ENCODE data around the gene ADAMTS8.

Gene ADAMTS8

DNA sequence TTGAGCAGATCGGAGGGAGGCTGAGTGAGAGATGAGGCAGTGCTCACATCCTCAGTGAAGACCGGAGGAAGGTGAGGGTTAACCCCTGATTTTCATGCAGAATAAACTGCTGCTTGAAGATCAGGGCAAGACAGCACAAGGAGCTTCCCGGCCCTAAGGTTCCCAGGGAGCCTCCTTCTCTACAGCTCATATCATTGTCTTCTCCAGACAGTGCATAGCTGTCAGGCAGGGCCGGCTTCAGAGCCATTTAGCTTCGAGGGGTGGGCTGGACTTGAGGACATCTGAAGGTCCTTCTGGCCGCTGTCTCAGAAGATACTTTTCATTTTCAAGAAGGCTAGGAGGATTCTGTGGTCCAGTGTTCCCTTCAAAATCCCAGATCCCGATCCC is 7.2 kb downstream of the ADAMTS8 start:
- no peak overlapping the region for H2BK5ac ChIP-seq (ENCODE audit: low read length)
- WGBS, 2 donors (ENCODE audit: extremely low coverage in 2 of 2, insufficient read length in 2 of 2, insufficient replicate concordance in 1 of 2): no CpG with 5 or more reads among the region's 7 CpGs
- H3K9ac ChIP-seq (ENCODE audit: low read depth, low read length, poor library complexity): no peak overlapping the region
- no peak overlapping the region for H2BK12ac ChIP-seq (ENCODE audit: low read length)
- H3K27me3 ChIP-seq (ENCODE audit: control insufficient read depth in 3 of 3, insufficient read depth in 3 of 3, low read depth in 1 of 3, low read length in 3 of 3): peaks cover 0 to 78% (median 5%) of the 10 kb centered on the region in 3 experiments
- no peak overlapping the region for H2BK120ac ChIP-seq (ENCODE audit: low read depth, low read length)
- H3K79me1 ChIP-seq (ENCODE audit: low read depth, low read length): no peaks in the 10 kb centered on the region
- H3K14ac ChIP-seq (ENCODE audit: low read length): no peak overlapping the region
- no peak overlapping the region for H4K91ac ChIP-seq (ENCODE audit: low read depth, low read length, poor library complexity)
- no peak overlapping the region for H3K4ac ChIP-seq (ENCODE audit: low read length)
- H3K4me3 ChIP-seq (ENCODE audit: low read length in 2 of 2): no peak overlapping the region
- H3K18ac ChIP-seq (ENCODE audit: low read length): no peak overlapping the region
- H3K9me3 ChIP-seq (replicated peaks in 1 of 2; ENCODE audit: control insufficient read depth in 2 of 2, insufficient read depth in 1 of 2, low read depth in 1 of 2, low read length in 2 of 2): no peaks in the 10 kb centered on the region
- no peak overlapping the region for H2AFZ ChIP-seq (ENCODE audit: low read length)
- no peak overlapping the region for H4K8ac ChIP-seq (ENCODE audit: low read depth, low read length)
- H3K4me1 ChIP-seq (ENCODE audit: control insufficient read depth in 2 of 2, insufficient read depth in 1 of 2, low read depth in 1 of 2, low read length in 2 of 2): peaks cover 2 to 8% of the 10 kb centered on the region in 2 donors
- H2AK5ac ChIP-seq (ENCODE audit: low read depth, low read length): no peak overlapping the region
- DNase-seq (ENCODE audit: low spot score): no peak
- H2BK15ac ChIP-seq (ENCODE audit: low read length): no peak overlapping the region
- H3K23ac ChIP-seq (ENCODE audit: low read depth, low read length, poor library complexity): no peak overlapping the region
- H3K36me3 ChIP-seq (replicated peaks in 1 of 2; ENCODE audit: control insufficient read depth in 2 of 2, insufficient read depth in 2 of 2, low read length in 2 of 2): no peaks in the 10 kb centered on the region
- no peak overlapping the region for H3K4me2 ChIP-seq (ENCODE audit: insufficient read depth, low read length, poor library complexity, severe bottlenecking)
- H3K27ac ChIP-seq (replicated peaks; ENCODE audit: low read length): no peak overlapping the region

- H3K4me3 ChIP-seq (ENCODE audit: low read length in 2 of 2): no peak overlapping the region
- H3K4ac ChIP-seq (ENCODE audit: low read length): no peak overlapping the region
- no peak overlapping the region for H3K9ac ChIP-seq (ENCODE audit: low read depth, low read length, poor library complexity)
- H3K4me1 ChIP-seq (ENCODE audit: control insufficient read depth in 2 of 2, insufficient read depth in 1 of 2, low read depth in 1 of 2, low read length in 2 of 2): peaks cover 2 to 11% of the 10 kb centered on the region in 2 donors
- no peak overlapping the region for H2AFZ ChIP-seq (ENCODE audit: low read length)
- H3K23ac ChIP-seq (ENCODE audit: low read depth, low read length, poor library complexity): no peak overlapping the region
- H2AK5ac ChIP-seq (ENCODE audit: low read depth, low read length): no peak overlapping the region
- no peaks in the 10 kb centered on the region for H3K36me3 ChIP-seq (replicated peaks in 1 of 2; ENCODE audit: control insufficient read depth in 2 of 2, insufficient read depth in 2 of 2, low read length in 2 of 2)
- H2BK15ac ChIP-seq (ENCODE audit: low read length): no peak overlapping the region
- no peak overlapping the region for H3K18ac ChIP-seq (ENCODE audit: low read length)
- H3K27ac ChIP-seq (replicated peaks; ENCODE audit: low read length): no peak overlapping the region
- H3K4me2 ChIP-seq (ENCODE audit: insufficient read depth, low read length, poor library complexity, severe bottlenecking): no peak overlapping the region
- no peak overlapping the region for H4K8ac ChIP-seq (ENCODE audit: low read depth, low read length)
- no peaks in the 10 kb centered on the region for H3K79me1 ChIP-seq (ENCODE audit: low read depth, low read length)
- DNase-seq (ENCODE audit: low spot score): no peak
- no peak overlapping the region for H2BK5ac ChIP-seq (ENCODE audit: low read length)
- H3K27me3 ChIP-seq (ENCODE audit: control insufficient read depth in 3 of 3, insufficient read depth in 3 of 3, low read depth in 1 of 3, low read length in 3 of 3): peaks cover 0 to 78% (median 0%) of the 10 kb centered on the region in 3 experiments
- no CpG with 5 or more reads among the region's 14 CpGs for whole genome bisulfite sequencing, 2 donors (ENCODE audit: extremely low coverage in 2 of 2, insufficient read length in 2 of 2, insufficient replicate concordance in 1 of 2)
- no peak overlapping the region for H4K91ac ChIP-seq (ENCODE audit: low read depth, low read length, poor library complexity)
- no peaks in the 10 kb centered on the region for H3K9me3 ChIP-seq (replicated peaks in 1 of 2; ENCODE audit: control insufficient read depth in 2 of 2, insufficient read depth in 1 of 2, low read depth in 1 of 2, low read length in 2 of 2)
- no peak overlapping the region for H2BK120ac ChIP-seq (ENCODE audit: low read depth, low read length)
- H2BK12ac ChIP-seq (ENCODE audit: low read length): no peak overlapping the region
- no peak overlapping the region for H3K14ac ChIP-seq (ENCODE audit: low read length)
Observed at GRCh38 chr11:130420478-130421198, 7.8 kb downstream of the ADAMTS8 start.

DNA sequence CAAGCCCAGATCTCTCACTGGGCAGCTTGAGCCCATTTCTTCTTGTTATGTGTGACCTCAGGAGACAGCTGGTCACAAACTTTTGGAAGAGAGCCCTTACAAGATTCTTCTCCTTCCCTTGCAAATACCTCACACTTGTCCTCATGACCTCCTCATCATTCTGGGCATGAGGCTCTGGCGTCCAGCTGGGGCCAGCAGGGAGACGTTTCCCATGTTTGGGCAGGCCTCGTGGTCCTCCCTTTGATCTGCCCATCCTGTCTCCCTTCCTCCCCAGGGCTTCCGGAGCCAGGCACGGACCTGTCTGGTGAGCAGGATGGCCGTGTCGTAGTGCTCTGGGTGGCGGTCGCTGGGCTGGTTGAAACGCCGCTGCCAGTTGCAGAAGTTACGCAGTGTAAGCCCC is 9.7 kb downstream of the ADAMTS8 start:
- Histone ChIP-seq H3K4me1 (ENCODE audit: control insufficient read depth in 2 of 2, insufficient read depth in 1 of 2, low read depth in 1 of 2, low read length in 2 of 2) (peaks cover 2 to 9% of the 10 kb centered on the region in 2 donors), H3K79me1 (ENCODE audit: low read depth, low read length) (no peaks in the 10 kb centered on the region), H3K27me3 (ENCODE audit: control insufficient read depth in 3 of 3, insufficient read depth in 3 of 3, low read depth in 1 of 3, low read length in 3 of 3) (peaks cover 0 to 73% (median 0%) of the 10 kb centered on the region in 3 experiments), H3K36me3 (replicated peaks in 1 of 2; ENCODE audit: control insufficient read depth in 2 of 2, insufficient read depth in 2 of 2, low read length in 2 of 2) (no peaks in the 10 kb centered on the region), H2AFZ (ENCODE audit: low read length) (no peak overlapping the region), H3K4me3 (ENCODE audit: low read length in 2 of 2) (no peak overlapping the region), H3K23ac (ENCODE audit: low read depth, low read length, poor library complexity) (no peak overlapping the region), H3K4ac (ENCODE audit: low read length) (no peak overlapping the region), H3K9me3 (replicated peaks in 1 of 2; ENCODE audit: control insufficient read depth in 2 of 2, insufficient read depth in 1 of 2, low read depth in 1 of 2, low read length in 2 of 2) (no peaks in the 10 kb centered on the region), H2BK12ac (ENCODE audit: low read length) (no peak overlapping the region), H2BK5ac (ENCODE audit: low read length) (no peak overlapping the region), H4K91ac (ENCODE audit: low read depth, low read length, poor library complexity) (no peak overlapping the region), H2BK120ac (ENCODE audit: low read depth, low read length) (no peak overlapping the region), H3K9ac (ENCODE audit: low read depth, low read length, poor library complexity) (no peak overlapping the region), H3K4me2 (ENCODE audit: insufficient read depth, low read length, poor library complexity, severe bottlenecking) (no peak overlapping the region), H4K8ac (ENCODE audit: low read depth, low read length) (no peak overlapping the region), H3K27ac (replicated peaks; ENCODE audit: low read length) (no peak overlapping the region), H3K18ac (ENCODE audit: low read length) (peak overlapping the region; percentile 44), H3K14ac (ENCODE audit: low read length) (peak overlapping the region; percentile 66), H2AK5ac (ENCODE audit: low read depth, low read length) (no peak overlapping the region), H2BK15ac (ENCODE audit: low read length) (no peak overlapping the region)
- no CpG with 5 or more reads among the region's 12 CpGs for WGBS, 2 donors (ENCODE audit: extremely low coverage in 2 of 2, insufficient read length in 2 of 2, insufficient replicate concordance in 1 of 2)
- DNase-seq (ENCODE audit: low spot score): no peak

- DNase-seq (ENCODE audit: low spot score): no peak
- Histone ChIP-seq H2BK15ac (ENCODE audit: low read length) (no peak overlapping the region), H2BK5ac (ENCODE audit: low read length) (no peak overlapping the region), H3K4me3 (ENCODE audit: low read length in 2 of 2) (no peak overlapping the region), H3K27ac (replicated peaks; ENCODE audit: low read length) (no peak overlapping the region), H3K4me1 (ENCODE audit: control insufficient read depth in 2 of 2, insufficient read depth in 1 of 2, low read depth in 1 of 2, low read length in 2 of 2) (peaks cover 2 to 11% of the 10 kb centered on the region in 2 donors), H3K23ac (ENCODE audit: low read depth, low read length, poor library complexity) (no peak overlapping the region), H3K18ac (ENCODE audit: low read length) (no peak overlapping the region), H4K8ac (ENCODE audit: low read depth, low read length) (no peak overlapping the region), H4K91ac (ENCODE audit: low read depth, low read length, poor library complexity) (no peak overlapping the region), H2BK120ac (ENCODE audit: low read depth, low read length) (no peak overlapping the region), H3K4me2 (ENCODE audit: insufficient read depth, low read length, poor library complexity, severe bottlenecking) (no peak overlapping the region), H3K4ac (ENCODE audit: low read length) (no peak overlapping the region), H3K14ac (ENCODE audit: low read length) (peak overlapping the region; percentile 66), H3K9ac (ENCODE audit: low read depth, low read length, poor library complexity) (no peak overlapping the region), H3K79me1 (ENCODE audit: low read depth, low read length) (no peaks in the 10 kb centered on the region), H2AFZ (ENCODE audit: low read length) (no peak overlapping the region), H2AK5ac (ENCODE audit: low read depth, low read length) (no peak overlapping the region), H2BK12ac (ENCODE audit: low read length) (no peak overlapping the region), H3K27me3 (ENCODE audit: control insufficient read depth in 3 of 3, insufficient read depth in 3 of 3, low read depth in 1 of 3, low read length in 3 of 3) (peaks cover 0 to 73% (median 0%) of the 10 kb centered on the region in 3 experiments), H3K36me3 (replicated peaks in 1 of 2; ENCODE audit: control insufficient read depth in 2 of 2, insufficient read depth in 2 of 2, low read length in 2 of 2) (no peaks in the 10 kb centered on the region), H3K9me3 (replicated peaks in 1 of 2; ENCODE audit: control insufficient read depth in 2 of 2, insufficient read depth in 1 of 2, low read depth in 1 of 2, low read length in 2 of 2) (no peaks in the 10 kb centered on the region)
- WGBS, 2 donors (ENCODE audit: extremely low coverage in 2 of 2, insufficient read length in 2 of 2, insufficient replicate concordance in 1 of 2): no CpG with 5 or more reads among the region's 5 CpGs
Observed at GRCh38 chr11:130418210-130418609, 10.2 kb downstream of the ADAMTS8 start.
